Measurements from ENCODE around the gene UTP11. TPM values are rescaled to one million over a fixed set of nuclear protein-coding genes. Genes with fewer than 3 reads are reported as not detected.

The UTP11 gene
- total RNA-seq, 1 experiment from 2014 or later: 48.1 TPM

DNA sequence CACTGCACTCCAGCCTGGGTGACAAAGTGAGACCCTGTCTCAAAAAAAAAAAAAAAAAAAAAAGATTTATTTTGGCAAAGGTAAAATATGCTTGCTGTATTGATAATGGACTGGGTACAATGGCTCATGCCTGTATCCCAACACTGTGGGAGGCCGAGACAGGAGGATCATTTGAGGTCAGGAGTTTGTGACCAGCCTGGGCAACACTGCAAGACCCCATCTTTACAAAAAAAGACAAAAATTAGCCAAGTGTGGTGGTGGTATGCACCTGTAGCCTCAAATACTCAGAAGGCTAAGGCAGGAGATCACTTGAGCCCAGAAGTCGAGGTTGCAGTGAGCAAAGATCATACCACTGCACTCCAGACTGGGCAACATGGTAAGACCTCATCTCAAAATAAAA, 29.0 kb upstream of the UTP11 start:
- ChIA-PET POLR2A (ENCODE audit: unreplicated experiment) (no interaction called here), CTCF (no interaction called here)
- intact Hi-C loops (cut with micrococcal nuclease): no loop called here
- Histone ChIP-seq H3K27me3 (ENCODE audit: low read length) (no peaks in the 10 kb centered on the region), H3F3A (ENCODE audit: low read length, unreplicated experiment) (no peaks in the 10 kb centered on the region), H3K9ac (ENCODE audit: low read length) (no peak overlapping the region), H3K79me2 (ENCODE audit: low read length) (peaks cover 14% of the 10 kb centered on the region), H3K27ac (ENCODE audit: low read length) (no peak overlapping the region), H3K36me3 (ENCODE audit: low read depth, low read length) (peaks cover 71% of the 10 kb centered on the region), H3K4me1 (ENCODE audit: insufficient read depth, low read length) (peaks cover 6% of the 10 kb centered on the region; the same call in 1 of the 2 replicates), H2AFZ (ENCODE audit: low read length) (no peak overlapping the region), H3K9me2 (replicated peaks; ENCODE audit: low read length) (no peaks in the 10 kb centered on the region), H3K4me2 (ENCODE audit: low read length) (no peak overlapping the region), H4K20me1 (ENCODE audit: low read length) (0 out of 2 replicates have a peak, but pooled peaks cover 12% of the 10 kb centered on the region), H3K4me3 (ENCODE audit: low read length) (no peak overlapping the region), H3K9me3 (ENCODE audit: low read length) (no peaks in the 10 kb centered on the region)
- ATAC-seq (no peak), DNase-seq (no peak)
- no peak for TF ChIP-seq EZH2 (IDR thresholded peaks at IDR 0.05; ENCODE audit: low read length, unreplicated experiment)
- TF ChIP-seq EZH2phosphoT487 (IDR thresholded peaks at IDR 0.05; ENCODE audit: borderline replicate concordance, low read length): no peak
- TF ChIP-seq, protein P1, sequence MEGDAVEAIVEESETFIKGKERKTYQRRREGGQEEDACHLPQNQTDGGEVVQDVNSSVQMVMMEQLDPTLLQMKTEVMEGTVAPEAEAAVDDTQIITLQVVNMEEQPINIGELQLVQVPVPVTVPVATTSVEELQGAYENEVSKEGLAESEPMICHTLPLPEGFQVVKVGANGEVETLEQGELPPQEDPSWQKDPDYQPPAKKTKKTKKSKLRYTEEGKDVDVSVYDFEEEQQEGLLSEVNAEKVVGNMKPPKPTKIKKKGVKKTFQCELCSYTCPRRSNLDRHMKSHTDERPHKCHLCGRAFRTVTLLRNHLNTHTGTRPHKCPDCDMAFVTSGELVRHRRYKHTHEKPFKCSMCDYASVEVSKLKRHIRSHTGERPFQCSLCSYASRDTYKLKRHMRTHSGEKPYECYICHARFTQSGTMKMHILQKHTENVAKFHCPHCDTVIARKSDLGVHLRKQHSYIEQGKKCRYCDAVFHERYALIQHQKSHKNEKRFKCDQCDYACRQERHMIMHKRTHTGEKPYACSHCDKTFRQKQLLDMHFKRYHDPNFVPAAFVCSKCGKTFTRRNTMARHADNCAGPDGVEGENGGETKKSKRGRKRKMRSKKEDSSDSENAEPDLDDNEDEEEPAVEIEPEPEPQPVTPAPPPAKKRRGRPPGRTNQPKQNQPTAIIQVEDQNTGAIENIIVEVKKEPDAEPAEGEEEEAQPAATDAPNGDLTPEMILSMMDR (conservative IDR thresholded peaks at IDR 0.05; ENCODE audit: low read depth, low read length): no peak
- BruUV-seq (replicated peaks): no TSS peak

DNA sequence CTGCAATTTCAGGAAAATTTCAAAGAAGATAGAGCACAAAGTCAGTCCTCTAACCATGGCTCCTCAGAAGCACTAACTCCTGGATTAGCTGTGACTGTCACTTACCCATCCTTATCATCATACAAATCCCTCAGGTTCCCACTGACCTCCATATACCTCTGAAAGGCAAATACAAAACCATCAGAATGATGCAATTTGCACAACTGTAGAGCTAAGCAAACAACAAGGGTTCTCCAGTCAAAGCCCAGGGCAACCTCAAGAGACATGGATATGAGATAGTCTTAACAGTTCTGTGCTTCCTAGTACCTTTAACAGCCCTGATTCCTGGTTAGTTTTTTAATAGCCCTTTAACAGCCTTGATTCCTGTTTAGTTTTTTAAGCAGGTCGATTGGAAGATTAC, 24.9 kb upstream of the UTP11 start:
- ChIA-PET POLR2A (ENCODE audit: unreplicated experiment) (no interaction called here), CTCF (no interaction called here)
- Histone ChIP-seq H3K9ac (ENCODE audit: low read length) (no peak overlapping the region), H3K9me3 (ENCODE audit: low read length) (no peaks in the 10 kb centered on the region), H3K4me1 (ENCODE audit: insufficient read depth, low read length) (peaks cover 7% of the 10 kb centered on the region; the same call in 1 of the 2 replicates), H3K9me2 (replicated peaks; ENCODE audit: low read length) (no peaks in the 10 kb centered on the region), H3F3A (ENCODE audit: low read length, unreplicated experiment) (no peaks in the 10 kb centered on the region), H3K4me2 (ENCODE audit: low read length) (peak overlapping the region; percentile 89; the same call in 1 of the 2 replicates), H3K27me3 (ENCODE audit: low read length) (no peaks in the 10 kb centered on the region), H3K4me3 (ENCODE audit: low read length) (no peak overlapping the region), H4K20me1 (ENCODE audit: low read length) (0 out of 2 replicates have a peak, but pooled peaks cover 12% of the 10 kb centered on the region), H3K27ac (ENCODE audit: low read length) (no peak overlapping the region), H3K36me3 (ENCODE audit: low read depth, low read length) (peaks cover 38% of the 10 kb centered on the region), H3K79me2 (ENCODE audit: low read length) (peaks cover 26% of the 10 kb centered on the region), H2AFZ (ENCODE audit: low read length) (no peak overlapping the region)
- ATAC-seq (no peak), DNase-seq (no peak)
- no TSS peak for BruUV-seq (replicated peaks)
- no peak for TF ChIP-seq EZH2 (IDR thresholded peaks at IDR 0.05; ENCODE audit: low read length, unreplicated experiment)
- TF ChIP-seq, protein P1 (conservative IDR thresholded peaks at IDR 0.05; ENCODE audit: low read depth, low read length): no peak
- TF ChIP-seq EZH2phosphoT487 (IDR thresholded peaks at IDR 0.05; ENCODE audit: borderline replicate concordance, low read length): no peak
- intact Hi-C loops (cut with micrococcal nuclease): no loop called here

DNA sequence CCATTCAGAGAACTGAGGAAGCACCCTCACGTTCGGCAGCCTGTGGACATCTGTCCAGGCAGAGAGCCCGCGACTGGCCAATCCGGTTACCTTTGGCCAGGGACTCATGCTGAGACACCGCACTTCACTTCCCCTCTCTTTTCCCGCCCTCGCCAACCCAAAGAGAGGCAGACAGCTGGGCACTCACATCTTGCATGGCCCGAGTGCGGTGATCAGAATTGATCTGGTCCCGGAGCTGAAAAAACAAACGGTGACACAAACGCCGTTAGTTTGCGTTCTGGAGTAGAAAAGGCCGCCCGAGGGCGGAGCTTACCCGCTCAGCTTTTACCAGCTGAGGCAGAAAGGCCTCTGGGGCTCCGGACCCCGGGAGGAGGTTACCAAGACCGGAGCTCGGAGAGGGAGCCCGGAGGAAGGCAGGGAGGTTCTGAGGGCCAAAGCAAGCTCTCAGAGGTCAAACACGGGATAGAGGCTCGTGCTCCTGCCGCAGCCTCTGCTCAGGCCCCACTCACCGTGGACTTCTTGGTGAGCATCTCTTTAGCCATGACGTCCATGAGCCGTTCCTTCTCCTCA, 23.1 kb upstream of the UTP11 start:
- CTCF ChIA-PET: no interaction called here
- intact Hi-C loops (cut with micrococcal nuclease): no loop called here
- Histone ChIP-seq H3K79me2 (ENCODE audit: low read length) (peaks cover 26% of the 10 kb centered on the region), H3K36me3 (ENCODE audit: low read depth, low read length) (peaks cover 32% of the 10 kb centered on the region), H3K27ac (ENCODE audit: low read length) (peak overlapping the region; percentile 9; the same call in 1 of the 2 replicates), H3K9me3 (ENCODE audit: low read length) (no peaks in the 10 kb centered on the region), H3K4me3 (ENCODE audit: low read length) (peak overlapping the region; percentile 93), H3K4me2 (ENCODE audit: low read length) (peak overlapping the region; percentile 89), H4K20me1 (ENCODE audit: low read length) (0 out of 2 replicates have a peak, but pooled peaks cover 12% of the 10 kb centered on the region), H3K9me2 (replicated peaks; ENCODE audit: low read length) (no peaks in the 10 kb centered on the region), H3F3A (ENCODE audit: low read length, unreplicated experiment) (no peaks in the 10 kb centered on the region), H3K4me1 (ENCODE audit: insufficient read depth, low read length) (peaks cover 7% of the 10 kb centered on the region; the same call in 1 of the 2 replicates), H2AFZ (ENCODE audit: low read length) (peak overlapping the region; percentile 70), H3K27me3 (ENCODE audit: low read length) (no peaks in the 10 kb centered on the region), H3K9ac (ENCODE audit: low read length) (peak overlapping the region; percentile 91)
- peak; percentile 51 for ATAC-seq
- TF ChIP-seq EZH2phosphoT487 (IDR thresholded peaks at IDR 0.05; ENCODE audit: borderline replicate concordance, low read length) (no peak), EZH2 (IDR thresholded peaks at IDR 0.05; ENCODE audit: low read length, unreplicated experiment) (no peak)
- TSS peak; percentile 84 for BruUV-seq (replicated peaks)
- peak; percentile 47 for DNase-seq
- POLR2A ChIA-PET (ENCODE audit: unreplicated experiment): no interaction called here
